Umbilical cord (tissue), 2 donors: ENCODE results near the gene FAM174A. TPM values are rescaled to one million over a fixed set of nuclear protein-coding genes. Genes with fewer than 3 reads are reported as not detected.

ENCODE experiments used
- DNase-seq: peaks from one replicate; pipeline ENCODE4 v3.0.0-alpha.2; 2015; ENCODE audit warnings: low spot score
- total RNA-seq: library from RNA; depleted of rRNA; stranded (reverse); fragments of >200 nt; gene quantifications from one replicate; pipeline ENCODE4 v1.2.3, GENCODE V29; 2014; ENCODE audit warnings: low replicate concordance; ENCODE audit not compliant: insufficient read depth

FAM174A gene
- total RNA-seq = 27.0 TPM

- DNase-seq = peak; percentile 99
Observed at GRCh38 chr5:100535060-100536005, at the start of gene FAM174A. FAM174A (plus strand) TSS chr5:100535374; CDS start chr5:100535531, 157 bp downstream.

- DNase-seq = no peak
Observed at GRCh38 chr5:100493996-100494395, 41.2 kb upstream of the FAM174A start.

- DNase-seq = no peak
Observed at GRCh38 chr5:100496296-100496695, 38.9 kb upstream of the FAM174A start.

GRCh38 chr5:100502684-100503083, 32.5 kb upstream of the FAM174A start:
- DNase-seq = no peak

- DNase-seq = peak; percentile 86
Observed at GRCh38 chr5:100505984-100506670, 29.0 kb upstream of the FAM174A start.

GRCh38 chr5:100516285-100516684, 18.9 kb upstream of the FAM174A start:
- DNase-seq = no peak

GRCh38 chr5:100517301-100517974, 17.7 kb upstream of the FAM174A start:
- no peak for DNase-seq

- no peak for DNase-seq
Observed at GRCh38 chr5:100518377-100518776, 16.8 kb upstream of the FAM174A start.

- no peak for DNase-seq
Observed at GRCh38 chr5:100519075-100519474, 16.1 kb upstream of the FAM174A start.

GRCh38 chr5:100520348-100520747, 14.8 kb upstream of the FAM174A start:
- no peak for DNase-seq

- no peak for DNase-seq
Observed at GRCh38 chr5:100537946-100538345, 2.8 kb downstream of the FAM174A start.

GRCh38 chr5:100539519-100539918, 4.3 kb downstream of the FAM174A start:
- peak; percentile 18 for DNase-seq

- no peak for DNase-seq
Observed at GRCh38 chr5:100542086-100542485, 6.9 kb downstream of the FAM174A start.

GRCh38 chr5:100546001-100546400, 10.8 kb downstream of the FAM174A start:
- DNase-seq = no peak

- no peak for DNase-seq
Observed at GRCh38 chr5:100550531-100551051, 15.4 kb downstream of the FAM174A start.

GRCh38 chr5:100551183-100551582, 16.0 kb downstream of the FAM174A start:
- no peak for DNase-seq

GRCh38 chr5:100553209-100553608, 18.0 kb downstream of the FAM174A start:
- no peak for DNase-seq

GRCh38 chr5:100560860-100561259, 25.7 kb downstream of the FAM174A start:
- no peak for DNase-seq

GRCh38 chr5:100562821-100563220, 27.6 kb downstream of the FAM174A start:
- no peak for DNase-seq

- no peak for DNase-seq
Observed at GRCh38 chr5:100566382-100567141, 31.4 kb downstream of the FAM174A start.

- DNase-seq = no peak
Observed at GRCh38 chr5:100574716-100575115, 39.5 kb downstream of the FAM174A start.
